ENCODE measurements around the gene TTC1.

GRCh38 chr5:160082614-160083500 is 73.9 kb downstream of the TTC1 start:
- TF ChIP-seq POLR2A (IDR thresholded peaks at IDR 0.05; ENCODE audit: low read depth, low read length) (no peak), POLR2AphosphoS5 (IDR thresholded peaks at IDR 0.05; ENCODE audit: low read depth, low read length) (no peak), TAF1 (IDR thresholded peaks at IDR 0.05; ENCODE audit: borderline replicate concordance, low read depth, low read length) (no peak)
